GM10266 (cell line): ENCODE results near the gene PPP1R14C.
"Not testable (repeated sequence)": the region's sequence is repeated elsewhere in the genome, so short reads cannot be mapped to it uniquely, and the experiment has no call there.

Source experiments
- DNase-seq: peaks from one replicate; pipeline ENCODE4 v3.0.0; 2012; ENCODE audit errors: extremely low spot score
- TF ChIP-seq, protein P1 (sequence below): IDR thresholded peaks from 2 replicates; pipeline ENCODE4 v1.5.1; 2012; ENCODE audit warnings: mild to moderate bottlenecking, low read depth; ENCODE audit not compliant: control insufficient read depth, insufficient read depth; ENCODE audit errors: missing control alignments

Gene PPP1R14C

DNA sequence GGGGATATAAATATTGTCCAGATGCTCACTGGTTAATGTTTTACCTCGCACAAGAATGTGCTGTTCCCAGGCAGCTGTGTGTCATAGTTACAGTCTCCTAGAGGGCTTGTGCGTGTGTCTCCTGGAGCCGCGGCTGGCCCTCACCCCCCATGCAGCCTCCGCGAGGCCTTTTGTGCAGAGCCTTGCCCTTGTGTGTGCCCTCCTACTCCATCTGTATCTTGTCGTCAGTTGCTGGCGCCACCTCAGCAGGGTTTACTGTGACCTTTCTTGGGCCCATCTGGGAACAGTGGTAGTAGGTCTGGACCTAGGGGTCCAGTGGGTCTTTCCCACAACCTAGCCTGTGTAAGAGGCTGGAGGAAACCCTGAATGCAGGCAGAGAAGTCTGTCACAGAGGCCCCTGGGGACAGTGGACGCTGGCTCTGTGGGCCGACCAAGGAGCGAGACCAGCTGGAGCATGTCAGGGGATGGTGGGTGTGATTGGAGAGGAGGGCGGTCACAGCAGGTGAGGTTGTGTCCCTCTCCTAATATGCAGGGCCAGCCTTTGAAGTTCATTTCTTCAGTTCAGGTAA, 35.2 kb downstream of the PPP1R14C start:
- DNase-seq: no peak

DNA sequence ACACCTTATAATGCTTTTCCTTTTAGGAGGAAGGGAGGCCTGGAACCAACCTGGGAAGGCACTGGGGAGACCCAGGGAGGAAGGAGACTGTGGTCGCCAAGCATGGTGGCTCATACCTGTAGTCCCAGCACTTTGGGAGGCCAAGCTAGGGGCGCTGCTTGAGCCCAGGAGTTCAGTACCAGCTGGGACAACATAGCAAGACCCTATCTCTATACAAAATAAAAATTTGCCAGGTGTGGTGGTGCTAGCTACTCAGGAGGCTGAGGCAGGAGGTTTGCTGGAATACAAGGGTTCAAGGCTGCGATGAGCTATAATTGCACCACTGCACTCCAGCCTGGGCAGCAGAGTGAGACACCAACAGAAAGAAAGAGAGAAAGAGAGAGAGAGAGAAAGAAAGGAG, 36.2 kb downstream of the PPP1R14C start:
- TF ChIP-seq, protein P1, sequence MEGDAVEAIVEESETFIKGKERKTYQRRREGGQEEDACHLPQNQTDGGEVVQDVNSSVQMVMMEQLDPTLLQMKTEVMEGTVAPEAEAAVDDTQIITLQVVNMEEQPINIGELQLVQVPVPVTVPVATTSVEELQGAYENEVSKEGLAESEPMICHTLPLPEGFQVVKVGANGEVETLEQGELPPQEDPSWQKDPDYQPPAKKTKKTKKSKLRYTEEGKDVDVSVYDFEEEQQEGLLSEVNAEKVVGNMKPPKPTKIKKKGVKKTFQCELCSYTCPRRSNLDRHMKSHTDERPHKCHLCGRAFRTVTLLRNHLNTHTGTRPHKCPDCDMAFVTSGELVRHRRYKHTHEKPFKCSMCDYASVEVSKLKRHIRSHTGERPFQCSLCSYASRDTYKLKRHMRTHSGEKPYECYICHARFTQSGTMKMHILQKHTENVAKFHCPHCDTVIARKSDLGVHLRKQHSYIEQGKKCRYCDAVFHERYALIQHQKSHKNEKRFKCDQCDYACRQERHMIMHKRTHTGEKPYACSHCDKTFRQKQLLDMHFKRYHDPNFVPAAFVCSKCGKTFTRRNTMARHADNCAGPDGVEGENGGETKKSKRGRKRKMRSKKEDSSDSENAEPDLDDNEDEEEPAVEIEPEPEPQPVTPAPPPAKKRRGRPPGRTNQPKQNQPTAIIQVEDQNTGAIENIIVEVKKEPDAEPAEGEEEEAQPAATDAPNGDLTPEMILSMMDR: no peak
- DNase-seq: no peak

More for the DNA sequence above, 35.2 kb downstream of the PPP1R14C start:
- TF ChIP-seq, protein P1: no peak

DNA sequence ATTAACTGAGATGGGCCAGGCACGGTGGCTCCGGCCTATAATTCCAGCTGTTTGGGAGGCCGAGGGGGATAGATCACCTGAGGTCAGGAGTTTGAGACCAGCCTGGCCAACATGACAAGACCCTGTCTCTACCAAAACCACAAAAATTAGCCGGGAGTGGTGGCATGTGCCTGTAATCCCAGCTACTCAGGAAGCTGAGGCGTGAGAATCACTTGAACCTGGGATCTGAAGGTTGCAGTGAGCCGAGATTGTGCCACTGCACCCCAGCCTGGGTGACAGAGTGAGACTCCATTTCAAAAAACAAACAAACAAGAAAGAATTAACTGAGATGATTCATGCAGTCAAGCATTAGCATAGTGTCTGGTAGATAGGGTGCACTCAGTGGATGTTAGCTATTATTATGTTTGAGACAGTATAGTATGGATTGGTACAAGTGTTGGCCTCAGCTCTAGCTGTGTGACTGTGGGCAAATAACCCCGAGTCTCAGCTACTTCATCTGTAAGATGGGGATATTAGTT, 37.1 kb downstream of the PPP1R14C start:
- not testable (repeated sequence) for DNase-seq

DNA sequence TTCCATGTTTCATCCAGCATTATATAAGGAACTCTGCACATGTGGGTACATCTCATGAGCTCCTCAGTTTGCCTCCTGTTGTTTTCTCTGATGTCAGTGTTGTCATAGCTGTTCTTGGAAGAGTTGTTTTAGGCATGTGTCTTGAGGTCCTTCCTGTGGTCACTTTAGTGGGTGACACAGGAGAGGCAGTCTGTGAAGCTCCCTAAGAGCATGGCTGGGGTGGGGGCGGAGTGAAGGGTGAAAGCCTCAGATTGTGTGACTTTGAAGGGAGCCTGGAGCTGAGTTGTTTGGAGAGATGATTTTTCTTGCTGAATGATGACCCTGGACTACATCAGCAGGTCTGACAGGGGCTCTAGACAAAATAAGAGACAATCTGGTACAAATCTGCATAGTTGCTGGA, 37.7 kb downstream of the PPP1R14C start:
- DNase-seq: no peak
- TF ChIP-seq, protein P1: no peak

DNA sequence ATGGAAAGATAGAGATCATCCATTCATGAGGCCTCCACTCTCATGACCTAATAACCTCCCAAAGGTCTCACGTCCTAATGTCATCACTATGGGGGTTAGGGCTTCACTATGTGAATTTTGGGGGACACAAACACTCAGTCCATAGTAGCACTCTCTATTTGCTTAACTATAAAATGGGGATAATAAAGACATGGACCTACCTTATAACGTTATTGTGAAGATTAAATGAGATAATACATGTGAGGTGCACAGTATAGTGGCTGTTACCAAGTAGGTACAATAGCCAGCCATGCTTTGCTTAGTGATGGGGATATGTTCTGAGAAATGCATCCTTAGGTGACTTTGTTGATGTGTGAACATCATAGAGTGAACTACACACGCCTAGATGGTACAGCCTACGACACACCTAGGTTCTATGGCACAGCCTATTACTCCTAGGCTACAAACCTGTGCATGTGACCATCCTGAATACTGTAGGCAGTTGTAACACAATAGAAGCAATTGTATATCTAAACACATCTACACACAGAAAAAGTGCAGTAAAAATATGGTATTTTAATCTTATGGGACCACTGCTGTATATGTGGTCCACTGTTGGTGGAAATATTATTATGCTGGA, 39.7 kb downstream of the PPP1R14C start:
- TF ChIP-seq, protein P1: no peak
- DNase-seq: no peak

DNA sequence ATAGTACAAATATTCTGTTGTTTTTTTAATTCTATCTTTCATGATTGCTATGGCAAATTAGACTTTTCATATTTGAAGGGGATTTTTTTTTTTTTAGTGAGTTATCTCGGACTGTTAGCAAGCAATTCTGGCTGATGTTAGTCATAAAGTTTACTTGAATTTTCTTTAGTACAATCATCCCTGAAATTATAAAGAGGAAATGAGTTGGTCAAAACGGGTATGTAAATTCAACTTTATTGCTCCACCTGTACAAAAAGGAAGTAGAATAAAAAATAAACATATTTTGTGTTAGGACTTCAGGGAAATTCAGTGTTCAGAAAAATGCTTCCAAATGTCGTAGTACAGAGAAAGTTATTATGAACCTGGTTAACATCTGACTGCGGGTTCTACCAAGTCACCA, 40.3 kb downstream of the PPP1R14C start:
- no peak for DNase-seq
- TF ChIP-seq, protein P1: no peak

DNA sequence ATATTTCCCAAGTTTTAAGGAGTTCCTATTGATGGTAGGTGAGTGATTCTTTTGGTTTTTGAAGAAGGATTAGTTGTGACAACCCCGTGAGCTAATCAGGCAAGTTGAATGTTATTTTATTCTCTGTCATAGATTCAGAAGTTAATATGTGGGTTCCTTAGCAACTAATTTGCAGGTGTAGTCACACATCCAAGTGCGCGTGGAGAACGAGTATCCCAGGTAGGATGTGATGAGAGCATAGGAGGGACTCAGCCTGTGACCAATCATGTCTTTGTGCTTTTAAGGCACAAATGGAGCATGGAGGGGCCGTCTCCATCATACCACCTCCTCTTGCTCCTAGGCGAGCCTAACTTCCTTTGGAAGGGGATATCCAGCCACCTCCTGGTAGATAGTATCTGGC, 41.1 kb downstream of the PPP1R14C start:
- TF ChIP-seq, protein P1: no peak
- no peak for DNase-seq
